Activated T-cell treated with anti-CD3 and anti-CD28 coated beads, Interleukin-2, amount 50 U/mL, for 4 hours (primary cell): Measurements from ENCODE around the gene SPOCD1. TPM values are rescaled to one million over a fixed set of nuclear protein-coding genes. Genes with fewer than 3 reads are reported as not detected.

Experiments
- ATAC-seq, 2 donors: fragments of 200-7000 bp; cut with Tn5 transposase; one replicate each; pipeline ENCODE4 v1.10.0; 2021
- DNase-seq: peaks from one replicate; pipeline ENCODE4 v3.0.0-alpha.2; 2020
- H3K27me3 Mint-ChIP-seq: one replicate; pipeline ENCODE4 v1.8.0; 2021; ENCODE audit warnings: low read depth, mixed read lengths
- H3K36me3 Mint-ChIP-seq: one replicate; pipeline ENCODE4 v1.8.0; 2022; ENCODE audit warnings: mixed read lengths; ENCODE audit not compliant: insufficient read depth
- H3K4me1 Mint-ChIP-seq: one replicate; pipeline ENCODE4 v1.8.0; 2021; ENCODE audit warnings: low read depth, mixed read lengths
- H3K4me3 Mint-ChIP-seq: one replicate; pipeline ENCODE4 v1.8.0; 2021; ENCODE audit warnings: mild to moderate bottlenecking, moderate library complexity, mixed read lengths
- H3K9me3 Mint-ChIP-seq: one replicate; pipeline ENCODE4 v1.8.0; 2021; ENCODE audit warnings: mixed read lengths
- total RNA-seq, 3 donors: library from RNA; stranded (reverse); gene quantifications; one replicate each; pipeline ENCODE4 v1.2.1, GENCODE V29; 2021

Gene SPOCD1
- total RNA-seq, 3 donors from 2014 or later = 0.14 TPM; not detected in 2

- Mint-ChIP-seq H3K36me3 (no peaks in the 10 kb centered on the region), H3K9me3 (no peaks in the 10 kb centered on the region), H3K4me3 (no peak overlapping the region), H3K27me3 (peaks cover 3% of the 10 kb centered on the region), H3K4me1 (peaks cover 9% of the 10 kb centered on the region)
- ATAC-seq (no peak), DNase-seq (no peak)
Measured at GRCh38 chr1:31799895-31800673, 15.7 kb downstream of the SPOCD1 start.

- H3K4me1 Mint-ChIP-seq = peaks cover 9% of the 10 kb centered on the region
- H3K9me3 Mint-ChIP-seq = no peaks in the 10 kb centered on the region
- H3K4me3 Mint-ChIP-seq = no peak overlapping the region
- DNase-seq (no peak), ATAC-seq (no peak)
- H3K27me3 Mint-ChIP-seq = peaks cover 3% of the 10 kb centered on the region
- no peaks in the 10 kb centered on the region for H3K36me3 Mint-ChIP-seq
Measured at GRCh38 chr1:31799196-31799894, 16.5 kb downstream of the SPOCD1 start.

- Mint-ChIP-seq H3K36me3 (no peaks in the 10 kb centered on the region), H3K4me3 (no peak overlapping the region), H3K27me3 (peaks cover 3% of the 10 kb centered on the region), H3K4me1 (peaks cover 9% of the 10 kb centered on the region), H3K9me3 (no peaks in the 10 kb centered on the region)
- DNase-seq = no peak
- peak; percentile 81 to 92 for ATAC-seq
Measured at GRCh38 chr1:31798433-31799195, 17.2 kb downstream of the SPOCD1 start.

GRCh38 chr1:31798086-31798432 is 17.8 kb downstream of the SPOCD1 start:
- peaks cover 3% of the 10 kb centered on the region for H3K27me3 Mint-ChIP-seq
- no peaks in the 10 kb centered on the region for H3K9me3 Mint-ChIP-seq
- DNase-seq (no peak), ATAC-seq (no peak)
- H3K4me3 Mint-ChIP-seq = no peak overlapping the region
- H3K36me3 Mint-ChIP-seq = no peaks in the 10 kb centered on the region
- H3K4me1 Mint-ChIP-seq = peaks cover 9% of the 10 kb centered on the region

GRCh38 chr1:31797216-31797615 is 18.6 kb downstream of the SPOCD1 start:
- no peak for DNase-seq
- Mint-ChIP-seq H3K9me3 (no peaks in the 10 kb centered on the region), H3K27me3 (peaks cover 4% of the 10 kb centered on the region), H3K4me3 (no peak overlapping the region), H3K36me3 (no peaks in the 10 kb centered on the region), H3K4me1 (peaks cover 2% of the 10 kb centered on the region)
- ATAC-seq = no peak

- H3K9me3 Mint-ChIP-seq = no peaks in the 10 kb centered on the region
- peaks cover 4% of the 10 kb centered on the region for H3K27me3 Mint-ChIP-seq
- no peak for DNase-seq
- H3K4me3 Mint-ChIP-seq = no peak overlapping the region
- no peaks in the 10 kb centered on the region for H3K4me1 Mint-ChIP-seq
- H3K36me3 Mint-ChIP-seq = no peaks in the 10 kb centered on the region
- ATAC-seq = no peak
Measured at GRCh38 chr1:31796707-31797106, 19.1 kb downstream of the SPOCD1 start.

- ATAC-seq (no peak), DNase-seq (no peak)
- Mint-ChIP-seq H3K36me3 (no peaks in the 10 kb centered on the region), H3K9me3 (no peaks in the 10 kb centered on the region), H3K4me1 (no peaks in the 10 kb centered on the region), H3K27me3 (peaks cover 4% of the 10 kb centered on the region), H3K4me3 (no peak overlapping the region)
Measured at GRCh38 chr1:31795801-31796621, 19.8 kb downstream of the SPOCD1 start.

- peaks cover 2% of the 10 kb centered on the region for H3K27me3 Mint-ChIP-seq
- no peak overlapping the region for H3K4me3 Mint-ChIP-seq
- DNase-seq (no peak), ATAC-seq (no peak)
- no peaks in the 10 kb centered on the region for H3K9me3 Mint-ChIP-seq
- H3K36me3 Mint-ChIP-seq = no peaks in the 10 kb centered on the region
- no peaks in the 10 kb centered on the region for H3K4me1 Mint-ChIP-seq
Measured at GRCh38 chr1:31795096-31795675, 20.6 kb downstream of the SPOCD1 start.

GRCh38 chr1:31793586-31794285 is 22.1 kb downstream of the SPOCD1 start:
- DNase-seq = no peak
- peaks cover 2% of the 10 kb centered on the region for H3K27me3 Mint-ChIP-seq
- ATAC-seq = no peak
- H3K4me3 Mint-ChIP-seq = no peak overlapping the region
- no peaks in the 10 kb centered on the region for H3K9me3 Mint-ChIP-seq
- no peaks in the 10 kb centered on the region for H3K36me3 Mint-ChIP-seq
- peaks cover 6% of the 10 kb centered on the region for H3K4me1 Mint-ChIP-seq

GRCh38 chr1:31793086-31793485 is 22.7 kb downstream of the SPOCD1 start:
- Mint-ChIP-seq H3K4me1 (peaks cover 7% of the 10 kb centered on the region), H3K27me3 (peaks cover 2% of the 10 kb centered on the region), H3K36me3 (no peaks in the 10 kb centered on the region), H3K4me3 (no peak overlapping the region), H3K9me3 (no peaks in the 10 kb centered on the region)
- ATAC-seq (no peak), DNase-seq (no peak)

GRCh38 chr1:31792541-31792940 is 23.3 kb downstream of the SPOCD1 start:
- no peaks in the 10 kb centered on the region for H3K9me3 Mint-ChIP-seq
- no peaks in the 10 kb centered on the region for H3K36me3 Mint-ChIP-seq
- no peak for ATAC-seq
- H3K27me3 Mint-ChIP-seq = peaks cover 2% of the 10 kb centered on the region
- no peak overlapping the region for H3K4me3 Mint-ChIP-seq
- no peak for DNase-seq
- H3K4me1 Mint-ChIP-seq = peaks cover 12% of the 10 kb centered on the region

GRCh38 chr1:31792116-31792515 is 23.7 kb downstream of the SPOCD1 start:
- ATAC-seq (no peak), DNase-seq (no peak)
- Mint-ChIP-seq H3K9me3 (no peaks in the 10 kb centered on the region), H3K36me3 (no peaks in the 10 kb centered on the region), H3K4me1 (peaks cover 13% of the 10 kb centered on the region), H3K27me3 (peaks cover 2% of the 10 kb centered on the region), H3K4me3 (no peak overlapping the region)

- H3K4me3 Mint-ChIP-seq = no peak overlapping the region
- H3K27me3 Mint-ChIP-seq = peaks cover 2% of the 10 kb centered on the region
- DNase-seq (no peak), ATAC-seq (no peak)
- no peaks in the 10 kb centered on the region for H3K9me3 Mint-ChIP-seq
- H3K36me3 Mint-ChIP-seq = no peaks in the 10 kb centered on the region
- peaks cover 13% of the 10 kb centered on the region for H3K4me1 Mint-ChIP-seq
Measured at GRCh38 chr1:31791131-31791858, 24.5 kb downstream of the SPOCD1 start.
